ENCODE results near the gene FKBP2. TPM values are rescaled to one million over a fixed set of nuclear protein-coding genes. Genes with fewer than 3 reads are reported as not detected.

The FKBP2 gene
- total and polyA plus RNA-seq, 2 of the 13 experiments (the other 11 are each of a cell fraction or from before 2014, with no cell fraction given), result 30.1 to 53.3 TPM

DNA sequence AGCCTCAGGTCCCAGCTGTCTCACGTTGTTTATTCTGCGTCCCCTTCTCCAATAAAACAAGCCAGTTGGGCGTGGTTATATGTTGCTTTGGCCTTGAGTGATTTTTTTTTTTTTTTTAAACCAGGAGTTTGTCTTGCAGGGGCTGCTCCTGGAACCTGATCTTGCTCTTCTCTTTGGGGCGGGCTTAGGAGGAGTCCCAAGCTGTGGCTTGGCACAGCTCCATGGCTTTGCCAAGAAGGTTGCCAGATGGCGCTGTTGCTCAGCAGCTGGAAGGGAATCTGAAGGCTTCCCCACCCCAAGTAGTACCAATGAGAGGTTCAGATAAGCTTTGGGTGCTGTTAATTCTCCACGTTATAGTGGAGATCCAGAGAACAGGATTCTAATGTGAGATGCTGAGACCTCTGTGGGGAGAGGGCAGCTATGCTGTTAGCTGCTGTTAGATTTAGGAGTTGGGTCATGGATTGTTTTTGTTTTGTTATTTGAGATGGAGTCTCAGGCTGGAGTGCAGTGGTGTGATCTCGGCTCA is 36.4 kb upstream of the FKBP2 start (continued):
- TF ChIP-seq, protein P1, sequence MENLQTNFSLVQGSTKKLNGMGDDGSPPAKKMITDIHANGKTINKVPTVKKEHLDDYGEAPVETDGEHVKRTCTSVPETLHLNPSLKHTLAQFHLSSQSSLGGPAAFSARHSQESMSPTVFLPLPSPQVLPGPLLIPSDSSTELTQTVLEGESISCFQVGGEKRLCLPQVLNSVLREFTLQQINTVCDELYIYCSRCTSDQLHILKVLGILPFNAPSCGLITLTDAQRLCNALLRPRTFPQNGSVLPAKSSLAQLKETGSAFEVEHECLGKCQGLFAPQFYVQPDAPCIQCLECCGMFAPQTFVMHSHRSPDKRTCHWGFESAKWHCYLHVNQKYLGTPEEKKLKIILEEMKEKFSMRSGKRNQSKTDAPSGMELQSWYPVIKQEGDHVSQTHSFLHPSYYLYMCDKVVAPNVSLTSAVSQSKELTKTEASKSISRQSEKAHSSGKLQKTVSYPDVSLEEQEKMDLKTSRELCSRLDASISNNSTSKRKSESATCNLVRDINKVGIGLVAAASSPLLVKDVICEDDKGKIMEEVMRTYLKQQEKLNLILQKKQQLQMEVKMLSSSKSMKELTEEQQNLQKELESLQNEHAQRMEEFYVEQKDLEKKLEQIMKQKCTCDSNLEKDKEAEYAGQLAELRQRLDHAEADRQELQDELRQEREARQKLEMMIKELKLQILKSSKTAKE (CRISPR knock-in tag; IDR thresholded peaks at IDR 0.05; ENCODE audit: borderline replicate concordance), result no peak
- TF ChIP-seq ZNF33A (CRISPR knock-in tag; IDR thresholded peaks at IDR 0.05; ENCODE audit: borderline replicate concordance) (no peak), MEIS2 (CRISPR knock-in tag; IDR thresholded peaks at IDR 0.05) (no peak), ZNF331 (CRISPR knock-in tag; IDR thresholded peaks at IDR 0.05) (0 out of 2 replicates have a peak, but pooled peaks have one; percentile 9), ZNF292 (CRISPR knock-in tag; IDR thresholded peaks at IDR 0.05; ENCODE audit: borderline replicate concordance, low read depth) (no peak), MYC (CRISPR knock-in tag; IDR thresholded peaks at IDR 0.05; ENCODE audit: borderline replicate concordance) (no peak), ZFP37 (CRISPR knock-in tag; IDR thresholded peaks at IDR 0.05; ENCODE audit: borderline replicate concordance) (no peak), MAFF (IDR thresholded peaks at IDR 0.05; ENCODE audit: low read depth, low read length) (no peak), ZNF180 (CRISPR knock-in tag; IDR thresholded peaks at IDR 0.05; ENCODE audit: borderline replicate concordance, low read depth) (no peak), SMC3 (IDR thresholded peaks at IDR 0.05; ENCODE audit: low read length) (peak; percentile 82; the same call in 1 of the 2 replicates), RXRB (CRISPR knock-in tag; IDR thresholded peaks at IDR 0.05; ENCODE audit: borderline replicate concordance) (0 out of 2 replicates have a peak, but pooled peaks have one; percentile 20), ZMYM2 (CRISPR knock-in tag; IDR thresholded peaks at IDR 0.05) (no peak), FOXJ3 (CRISPR knock-in tag; IDR thresholded peaks at IDR 0.05; ENCODE audit: borderline replicate concordance) (no peak), MIER3 (CRISPR knock-in tag; IDR thresholded peaks at IDR 0.05; ENCODE audit: borderline replicate concordance) (no peak), REXO4 (CRISPR knock-in tag; IDR thresholded peaks at IDR 0.05; ENCODE audit: borderline replicate concordance) (no peak), HNRNPUL1 (IDR thresholded peaks at IDR 0.05; ENCODE audit: low read depth, low read length) (no peak), ZNF121 (CRISPR knock-in tag; IDR thresholded peaks at IDR 0.05) (no peak), KLF6 (CRISPR knock-in tag; IDR thresholded peaks at IDR 0.05) (no peak), NFKBIZ (CRISPR knock-in tag; IDR thresholded peaks at IDR 0.05) (no peak), KDM3A (CRISPR knock-in tag; IDR thresholded peaks at IDR 0.05; ENCODE audit: low read depth) (no peak), NFYC (CRISPR knock-in tag; IDR thresholded peaks at IDR 0.05) (no peak), NCOA5 (CRISPR knock-in tag; IDR thresholded peaks at IDR 0.05) (no peak), ZSCAN31 (CRISPR knock-in tag; IDR thresholded peaks at IDR 0.05; ENCODE audit: low read depth) (no peak), XRCC5 (optimal IDR thresholded peaks at IDR 0.05; ENCODE audit: low read length) (peak; percentile 43), ZNF224 (CRISPR knock-in tag; IDR thresholded peaks at IDR 0.05) (no peak), PHF5A (CRISPR knock-in tag; IDR thresholded peaks at IDR 0.05; ENCODE audit: low read depth, unreplicated experiment) (no peak), STAG1 (CRISPR knock-in tag; IDR thresholded peaks at IDR 0.05) (peak; percentile 81), AGO2 (optimal IDR thresholded peaks at IDR 0.05; ENCODE audit: low read depth, low read length) (no peak), SMARCC2 (IDR thresholded peaks at IDR 0.05) (no peak)
- TF ChIP-seq, protein P2, sequence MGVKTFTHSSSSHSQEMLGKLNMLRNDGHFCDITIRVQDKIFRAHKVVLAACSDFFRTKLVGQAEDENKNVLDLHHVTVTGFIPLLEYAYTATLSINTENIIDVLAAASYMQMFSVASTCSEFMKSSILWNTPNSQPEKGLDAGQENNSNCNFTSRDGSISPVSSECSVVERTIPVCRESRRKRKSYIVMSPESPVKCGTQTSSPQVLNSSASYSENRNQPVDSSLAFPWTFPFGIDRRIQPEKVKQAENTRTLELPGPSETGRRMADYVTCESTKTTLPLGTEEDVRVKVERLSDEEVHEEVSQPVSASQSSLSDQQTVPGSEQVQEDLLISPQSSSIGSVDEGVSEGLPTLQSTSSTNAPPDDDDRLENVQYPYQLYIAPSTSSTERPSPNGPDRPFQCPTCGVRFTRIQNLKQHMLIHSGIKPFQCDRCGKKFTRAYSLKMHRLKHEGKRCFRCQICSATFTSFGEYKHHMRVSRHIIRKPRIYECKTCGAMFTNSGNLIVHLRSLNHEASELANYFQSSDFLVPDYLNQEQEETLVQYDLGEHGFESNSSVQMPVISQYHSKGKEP (CRISPR knock-in tag; IDR thresholded peaks at IDR 0.05), result no peak
- TF ChIP-seq, protein P3, sequence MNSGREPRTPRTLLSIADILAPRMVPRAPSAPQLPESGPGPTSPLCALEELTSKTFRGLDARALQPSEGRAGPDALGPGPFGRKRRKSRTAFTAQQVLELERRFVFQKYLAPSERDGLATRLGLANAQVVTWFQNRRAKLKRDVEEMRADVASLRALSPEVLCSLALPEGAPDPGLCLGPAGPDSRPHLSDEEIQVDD (CRISPR knock-in tag; IDR thresholded peaks at IDR 0.05; ENCODE audit: borderline replicate concordance), result no peak

Measured in HepG2 (cell line).